Mesodermal cell (in vitro differentiated cells): ENCODE data around the gene HLA-DQA2. TPM values are rescaled to one million over a fixed set of nuclear protein-coding genes. Genes with fewer than 3 reads are reported as not detected.
"Not testable (repeated sequence)": the region's sequence is repeated elsewhere in the genome, so short reads cannot be mapped to it uniquely, and the experiment has no call there.

Experiments
- H3K27ac ChIP-seq: 2 replicates; pipeline ENCODE4 v1.7.0; 2013; ENCODE audit warnings: mild to moderate bottlenecking, low read depth, low read length, moderate library complexity; ENCODE audit not compliant: severe bottlenecking
- H3K36me3 ChIP-seq: 2 replicates; pipeline ENCODE4 v1.7.1; 2013; ENCODE audit warnings: mild to moderate bottlenecking, low read length, moderate library complexity; ENCODE audit not compliant: control insufficient read depth, insufficient read depth
- H3K4me1 ChIP-seq: one replicate; pipeline ENCODE4 v1.7.1; 2013; ENCODE audit warnings: mild to moderate bottlenecking, low read length; ENCODE audit not compliant: insufficient read depth, control insufficient read depth, poor library complexity, severe bottlenecking
- H3K4me3 ChIP-seq: 2 replicates; pipeline ENCODE4 v1.7.0; 2013; ENCODE audit warnings: low read length, control low read depth, mild to moderate bottlenecking; ENCODE audit not compliant: insufficient read depth, poor library complexity, severe bottlenecking; ENCODE audit errors: extremely low read depth
- H3K9me3 ChIP-seq: 2 replicates; pipeline ENCODE4 v1.7.1; 2013; ENCODE audit warnings: mild to moderate bottlenecking, low read length, moderate library complexity; ENCODE audit not compliant: control insufficient read depth
- WGBS, 2 experiments: methylation state at CpG; one replicate each; pipeline ENCODE4 v1.1.5; 2013; ENCODE audit warnings: missing lambda C conversion rate in 2 of 2; ENCODE audit not compliant: insufficient coverage in 2 of 2; 5-methylcytosine and 5-hydroxymethylcytosine counted together
- polyA plus RNA-seq, 2 experiments: library from polyadenylated mRNA; stranded (reverse); fragments of 50-300 nt; gene quantifications; one replicate each; pipeline ENCODE4 v1.2.3, GENCODE V29; 2013

Gene HLA-DQA2
- polyA plus RNA-seq (2013, experiment 1 of 2), result not detected
- not detected for polyA plus RNA-seq (2013, experiment 2 of 2)

GRCh38 chr6:32741031-32741960 is at the start of gene HLA-DQA2:
Gene HLA-DQA2, plus strand, starts transcription at chr6:32741391. Its CDS starts 53 bp downstream, at chr6:32741444.
- Histone ChIP-seq H3K4me3 (no peak within 1 kb of the TSS), H3K9me3 (no peaks in the 10 kb centered on the region), H3K4me1 (no peaks in the 10 kb centered on the region), H3K27ac (no peak within 1 kb of the TSS), H3K36me3 (no peaks in the 10 kb centered on the region)
- 71 to 88% methylated on average over 2 to 3 of the region's 7 CpGs for WGBS, 2 experiments

GRCh38 chr6:32692019-32692418 is 49.2 kb upstream of the HLA-DQA2 start:
- Histone ChIP-seq H3K4me3 (no peak overlapping the region), H3K27ac (no peak overlapping the region), H3K9me3 (peaks cover 5% of the 10 kb centered on the region), H3K4me1 (no peaks in the 10 kb centered on the region), H3K36me3 (no peaks in the 10 kb centered on the region)
- 0 to 14% methylated on average over 1 of the region's 1 CpG for WGBS, 2 experiments

- 85 to 100% methylated on average over 1 of the region's 1 CpG for WGBS, 2 experiments
These were observed 44.2 kb upstream of the HLA-DQA2 start for GRCh38 chr6:32697031-32697430.

GRCh38 chr6:32700391-32701040 is 40.7 kb upstream of the HLA-DQA2 start:
- Histone ChIP-seq H3K36me3 (no peaks in the 10 kb centered on the region), H3K9me3 (no peaks in the 10 kb centered on the region), H3K4me3 (no peak overlapping the region), H3K27ac (no peak overlapping the region), H3K4me1 (no peaks in the 10 kb centered on the region)
- WGBS, 2 experiments, result 65 to 71% methylated on average over 1 to 3 of the region's 6 CpGs

More at GRCh38 chr6:32697031-32697430, 44.2 kb upstream of the HLA-DQA2 start:
- Histone ChIP-seq H3K36me3 (no peaks in the 10 kb centered on the region), H3K27ac (no peak overlapping the region), H3K9me3 (peaks cover 5% of the 10 kb centered on the region), H3K4me3 (no peak overlapping the region), H3K4me1 (no peaks in the 10 kb centered on the region)

GRCh38 chr6:32703347-32703746 is 37.8 kb upstream of the HLA-DQA2 start:
- no peaks in the 10 kb centered on the region for H3K4me1 ChIP-seq
- H3K36me3 ChIP-seq, result no peaks in the 10 kb centered on the region
- no peak overlapping the region for H3K4me3 ChIP-seq
- no peaks in the 10 kb centered on the region for H3K9me3 ChIP-seq
- H3K27ac ChIP-seq, result no peak overlapping the region
- WGBS, 2 experiments, result 78% methylated on average over 3 of the region's 4 CpGs; no CpG with 5 or more reads in 1 of the 2 experiments

GRCh38 chr6:32705164-32705563 is 36.0 kb upstream of the HLA-DQA2 start:
- H3K4me3 ChIP-seq, H3K4me1 ChIP-seq, H3K27ac ChIP-seq, H3K9me3 ChIP-seq, H3K36me3 ChIP-seq: not testable (repeated sequence)
- WGBS, 2 experiments, result 63% methylated on average over 1 of the region's 3 CpGs; no CpG with 5 or more reads in 1 of the 2 experiments

- H3K27ac ChIP-seq, result no peak overlapping the region
- H3K4me1 ChIP-seq, result no peaks in the 10 kb centered on the region
- no peak overlapping the region for H3K4me3 ChIP-seq
- H3K36me3 ChIP-seq, result no peaks in the 10 kb centered on the region
- no peaks in the 10 kb centered on the region for H3K9me3 ChIP-seq
These were observed 31.6 kb upstream of the HLA-DQA2 start for GRCh38 chr6:32709625-32710024.

GRCh38 chr6:32713241-32713640 is 27.9 kb upstream of the HLA-DQA2 start:
- H3K9me3 ChIP-seq, result no peaks in the 10 kb centered on the region
- H3K27ac ChIP-seq, result no peak overlapping the region
- H3K36me3 ChIP-seq, result no peaks in the 10 kb centered on the region
- H3K4me3 ChIP-seq, result no peak overlapping the region
- no peaks in the 10 kb centered on the region for H3K4me1 ChIP-seq

- Histone ChIP-seq H3K9me3 (no peaks in the 10 kb centered on the region), H3K4me3 (no peak overlapping the region), H3K4me1 (no peaks in the 10 kb centered on the region), H3K36me3 (no peaks in the 10 kb centered on the region), H3K27ac (no peak overlapping the region)
- 80 to 86% methylated on average over 1 to 2 of the region's 3 CpGs for WGBS, 2 experiments
These were observed 24.8 kb upstream of the HLA-DQA2 start for GRCh38 chr6:32716396-32716795.

- no peaks in the 10 kb centered on the region for H3K36me3 ChIP-seq
These were observed 22.3 kb upstream of the HLA-DQA2 start for GRCh38 chr6:32718879-32719278.

GRCh38 chr6:32738126-32738525 is 3.1 kb upstream of the HLA-DQA2 start:
- H3K27ac ChIP-seq, result no peak overlapping the region
- no peaks in the 10 kb centered on the region for H3K36me3 ChIP-seq
- no CpG with 5 or more reads among the region's 2 CpGs for WGBS, 2 experiments
- no peak overlapping the region for H3K4me3 ChIP-seq
- H3K4me1 ChIP-seq, result no peaks in the 10 kb centered on the region
- H3K9me3 ChIP-seq, result no peaks in the 10 kb centered on the region

More at GRCh38 chr6:32718879-32719278, 22.3 kb upstream of the HLA-DQA2 start:
- WGBS, 2 experiments, result 60 to 100% methylated on average over 1 to 2 of the region's 3 CpGs
- Histone ChIP-seq H3K27ac (no peak overlapping the region), H3K4me3 (no peak overlapping the region), H3K9me3 (no peaks in the 10 kb centered on the region), H3K4me1 (no peaks in the 10 kb centered on the region)
